Activated naive CD4-positive, alpha-beta T cell treated with anti-CD3 and anti-CD28 coated beads for 36 hours (primary cell): Measurements from ENCODE around the gene LRRC23. TPM values are rescaled to one million over a fixed set of nuclear protein-coding genes. Genes with fewer than 3 reads are reported as not detected.
A peak's percentile ranks its signal among the peaks of the same experiment; 100 is the strongest.

Experiments used
- CTCF ChIA-PET: fragments of 350-600 bp; sonication (Branson Sonifier 250); formaldehyde crosslinking; loops from one replicate; lab custom pipeline; 2021; ENCODE audit warnings: antibody characterized with exemption; lab: Charles Lee
- DNase-seq: peaks from one replicate; pipeline ENCODE4 v3.0.0-alpha.2; 2020
- H3K27ac Mint-ChIP-seq: one replicate; pipeline ENCODE4 v1.8.0; 2021; ENCODE audit warnings: mild to moderate bottlenecking, mixed read lengths
- H3K27me3 Mint-ChIP-seq: one replicate; pipeline ENCODE4 v1.8.0; 2021; ENCODE audit warnings: low read depth, mixed read lengths
- H3K36me3 Mint-ChIP-seq: one replicate; pipeline ENCODE4 v1.8.0; 2021; ENCODE audit warnings: low read depth, mixed read lengths
- H3K4me1 Mint-ChIP-seq: one replicate; pipeline ENCODE4 v1.8.0; 2021; ENCODE audit warnings: low read depth, mixed read lengths
- H3K4me3 Mint-ChIP-seq: one replicate; pipeline ENCODE4 v1.8.0; 2021; ENCODE audit warnings: mild to moderate bottlenecking, moderate library complexity, mixed read lengths
- H3K9me3 Mint-ChIP-seq: one replicate; pipeline ENCODE4 v1.8.0; 2021; ENCODE audit warnings: mixed read lengths
- intact Hi-C: fragments of 100-400 bp; cut with micrococcal nuclease; formaldehyde crosslinking; loops from one replicate; pipeline ENCODE4 v1.15.1; 2023
- total RNA-seq, 2 experiments: library from RNA; stranded (reverse); gene quantifications; one replicate each; pipeline ENCODE4 v1.2.3, GENCODE V29; 2021

LRRC23 gene
- total RNA-seq, 2 experiments from 2014 or later = 6.3 to 6.4 TPM

DNA sequence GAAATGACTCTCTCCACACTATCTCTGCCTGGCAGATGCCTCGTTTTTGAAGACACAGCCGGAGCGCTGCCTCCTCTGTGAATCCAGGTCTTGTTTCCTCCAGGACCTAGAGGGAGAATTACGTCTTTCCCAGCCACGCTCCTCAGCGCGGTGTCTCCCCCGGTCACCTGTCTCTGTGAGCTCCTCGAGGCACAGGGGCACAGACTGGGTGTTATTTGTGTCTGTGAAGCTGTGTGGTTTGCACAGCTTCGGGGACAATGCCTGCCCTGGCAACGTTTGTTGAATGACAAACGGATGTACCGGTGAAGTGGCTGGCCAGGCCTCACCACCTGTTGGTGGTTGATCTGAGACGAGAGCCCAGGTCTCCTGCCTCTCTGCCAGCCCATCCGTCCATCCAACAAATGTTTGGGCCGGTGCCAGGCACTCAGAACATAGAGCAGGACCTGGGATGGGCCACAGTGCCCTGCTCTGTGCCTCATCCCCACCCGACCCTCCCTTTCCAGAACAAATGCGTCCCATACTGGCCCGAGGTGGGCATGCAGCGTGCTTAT, 52.6 kb downstream of the LRRC23 start:
- intact Hi-C loops = loop anchor here (5.0 to 10.0 kb wide), 3 partner anchors 185 to 1128 kb away; partner anchors contain the start of genes CD27, LAG3 and NECAP1
- DNase-seq = no peak
- Mint-ChIP-seq H3K27me3 (no peaks in the 10 kb centered on the region), H3K36me3 (peaks cover 90% of the 10 kb centered on the region), H3K9me3 (no peaks in the 10 kb centered on the region), H3K4me1 (peaks cover 83% of the 10 kb centered on the region), H3K4me3 (peak overlapping the region; percentile 81), H3K27ac (peak overlapping the region; percentile 93)
- CTCF ChIA-PET = interaction anchor here (1.1 to 12.0 kb wide), 4 partner anchors 9 to 20 kb away, joined by 4 to 397 read pairs (median 6); partner anchors contain the start of genes C12orf57, PTPN6 and RNU7-1

DNA sequence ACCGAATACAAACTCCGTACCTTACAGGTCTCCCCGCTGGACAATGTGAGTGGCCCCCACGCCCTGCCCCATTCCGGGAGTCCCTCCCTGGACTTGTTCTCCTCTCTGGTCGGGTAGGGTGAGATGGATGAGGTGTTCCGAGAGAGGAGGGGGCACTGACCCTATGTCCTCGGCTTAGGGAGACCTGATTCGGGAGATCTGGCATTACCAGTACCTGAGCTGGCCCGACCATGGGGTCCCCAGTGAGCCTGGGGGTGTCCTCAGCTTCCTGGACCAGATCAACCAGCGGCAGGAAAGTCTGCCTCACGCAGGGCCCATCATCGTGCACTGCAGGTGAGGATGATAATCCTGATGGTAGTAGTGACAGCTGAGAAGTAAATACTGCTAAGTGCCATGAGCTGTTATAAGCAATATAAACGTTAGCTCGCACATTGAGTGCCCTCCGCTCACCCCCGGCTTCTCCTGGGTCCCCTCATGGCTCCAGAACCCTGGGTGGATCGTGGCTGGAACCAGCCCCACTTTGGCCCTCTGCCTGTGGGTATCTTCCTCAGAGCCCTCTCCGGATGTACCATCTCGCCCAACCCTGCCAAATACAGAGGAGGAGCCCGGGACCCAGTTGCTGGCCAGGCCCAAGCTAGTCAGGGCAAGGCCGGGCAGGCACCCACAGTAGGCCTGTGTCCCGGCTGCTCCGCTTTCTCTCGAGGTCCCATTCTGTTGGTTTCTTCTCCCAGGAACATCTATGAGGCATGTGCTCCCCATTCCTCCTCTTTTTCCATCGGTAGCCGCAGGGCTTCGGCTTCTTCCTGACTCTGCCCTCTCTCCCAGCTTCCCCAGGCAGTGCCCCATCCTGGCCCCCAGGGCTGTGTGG, 53.4 kb downstream of the LRRC23 start:
- intact Hi-C loops = loop anchor here (5.0 to 10.0 kb wide), 3 partner anchors 186 to 1127 kb away; partner anchors contain the start of genes CD27, LAG3 and NECAP1
- CTCF ChIA-PET = interaction anchor here (1.0 to 12.0 kb wide), 7 partner anchors 8 to 86 kb away, joined by 3 to 397 read pairs (median 5); partner anchors contain the start of genes C12orf57, LPCAT3, PTPN6 and RNU7-1
- no peaks in the 10 kb centered on the region for H3K27me3 Mint-ChIP-seq

GRCh38 chr12:6958609-6959057, 54.0 kb downstream of the LRRC23 start:
- DNase-seq = no peak
- CTCF ChIA-PET = interaction anchor here (1.0 to 12.0 kb wide), 7 partner anchors 8 to 86 kb away, joined by 3 to 397 read pairs (median 5); partner anchors contain the start of genes C12orf57, LPCAT3, PTPN6 and RNU7-1
- Mint-ChIP-seq H3K4me3 (peak overlapping the region; percentile 81), H3K27me3 (no peaks in the 10 kb centered on the region), H3K36me3 (peaks cover 76% of the 10 kb centered on the region), H3K9me3 (no peaks in the 10 kb centered on the region), H3K4me1 (peaks cover 90% of the 10 kb centered on the region), H3K27ac (peak overlapping the region; percentile 93)
- intact Hi-C loops = loop anchor here (5.0 to 10.0 kb wide), 3 partner anchors 186 to 1126 kb away; partner anchors contain the start of genes CD27, LAG3 and NECAP1

More for the DNA sequence above, 53.4 kb downstream of the LRRC23 start:
- Mint-ChIP-seq H3K36me3 (peaks cover 83% of the 10 kb centered on the region), H3K9me3 (no peaks in the 10 kb centered on the region), H3K4me1 (peaks cover 89% of the 10 kb centered on the region), H3K27ac (peak overlapping the region; percentile 93), H3K4me3 (peak overlapping the region; percentile 81)
- no peak for DNase-seq

GRCh38 chr12:6959058-6959804, 54.6 kb downstream of the LRRC23 start:
- CTCF ChIA-PET = interaction anchor here (1.0 to 12.0 kb wide), 8 partner anchors 7 to 154 kb away, joined by 3 to 397 read pairs (median 4); partner anchors contain the start of genes C12orf57, LPCAT3, PTPN6 and RNU7-1
- Mint-ChIP-seq H3K36me3 (peaks cover 71% of the 10 kb centered on the region), H3K27me3 (no peaks in the 10 kb centered on the region), H3K9me3 (no peaks in the 10 kb centered on the region), H3K4me1 (peaks cover 89% of the 10 kb centered on the region), H3K4me3 (peak overlapping the region; percentile 81), H3K27ac (peak overlapping the region; percentile 93)
- DNase-seq = peak; percentile 89
- intact Hi-C loops = loop anchor here (5.0 to 10.0 kb wide), 3 partner anchors 187 to 1126 kb away; partner anchors contain the start of genes CD27, LAG3 and NECAP1

GRCh38 chr12:6959805-6960592, 55.4 kb downstream of the LRRC23 start:
- Mint-ChIP-seq H3K27ac (peak overlapping the region; percentile 93), H3K36me3 (peaks cover 63% of the 10 kb centered on the region), H3K27me3 (no peaks in the 10 kb centered on the region), H3K4me3 (peak overlapping the region; percentile 81), H3K4me1 (peaks cover 88% of the 10 kb centered on the region), H3K9me3 (no peaks in the 10 kb centered on the region)
- CTCF ChIA-PET = interaction anchor here (1.0 to 12.0 kb wide), 5 partner anchors 9 to 153 kb away, joined by 3 to 397 read pairs (median 4); partner anchors contain the start of genes C12orf57, PTPN6 and RNU7-1
- intact Hi-C loops = loop anchor here (2.0 to 10.0 kb wide), 5 partner anchors 87 to 1125 kb away; partner anchors contain the start of genes CD27, LAG3, NECAP1 and SPSB2
- DNase-seq = no peak

GRCh38 chr12:6960593-6961277, 56.1 kb downstream of the LRRC23 start:
- peaks cover 88% of the 10 kb centered on the region for H3K4me1 Mint-ChIP-seq
- H3K9me3 Mint-ChIP-seq = no peaks in the 10 kb centered on the region
- H3K4me3 Mint-ChIP-seq = peak overlapping the region; percentile 81
- CTCF ChIA-PET = interaction anchor here (0.9 to 12.0 kb wide), 8 partner anchors 9 to 228 kb away, joined by 3 to 397 read pairs (median 3); partner anchors contain the start of genes C12orf57, PTPN6 and RNU7-1
- H3K27ac Mint-ChIP-seq = peak overlapping the region; percentile 93
- peak; percentile 62 for DNase-seq
- peaks cover 62% of the 10 kb centered on the region for H3K36me3 Mint-ChIP-seq
- no peaks in the 10 kb centered on the region for H3K27me3 Mint-ChIP-seq
- intact Hi-C loops = loop anchor here (1.0 to 5.0 kb wide), 6 partner anchors 7 to 273 kb away; partner anchors contain the start of genes C12orf57, SPSB2 and ZNF384

DNA sequence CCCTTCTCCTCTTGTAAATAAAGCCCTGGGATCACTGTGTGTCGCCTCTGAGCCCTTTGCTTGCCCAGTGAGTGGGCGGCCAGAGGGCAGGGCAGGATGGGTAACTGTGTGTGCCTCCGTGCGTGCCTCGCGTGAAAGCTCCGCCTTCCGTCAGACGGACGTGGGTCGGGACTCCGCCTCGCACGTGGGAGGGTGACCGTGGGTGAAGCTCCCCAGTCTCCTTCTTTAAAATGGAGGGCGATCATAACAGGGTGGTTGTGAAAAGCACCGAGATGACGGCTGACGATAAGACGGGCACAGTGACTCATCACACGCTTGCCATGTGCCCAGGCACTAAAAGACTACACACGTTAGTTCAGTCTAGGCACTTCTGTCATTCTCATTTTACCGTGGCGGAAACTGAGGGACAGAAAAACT, 56.7 kb downstream of the LRRC23 start:
- Mint-ChIP-seq H3K27me3 (no peaks in the 10 kb centered on the region), H3K27ac (peak overlapping the region; percentile 93), H3K4me1 (peaks cover 87% of the 10 kb centered on the region), H3K9me3 (no peaks in the 10 kb centered on the region), H3K36me3 (peaks cover 60% of the 10 kb centered on the region), H3K4me3 (peak overlapping the region; percentile 81)
- peak; percentile 94 for DNase-seq
- intact Hi-C loops = loop anchor here (1.0 to 5.0 kb wide), 6 partner anchors 8 to 274 kb away; partner anchors contain the start of genes C12orf57, SPSB2 and ZNF384
- CTCF ChIA-PET = interaction anchor here (0.6 to 12.0 kb wide), 10 partner anchors 8 to 229 kb away, joined by 3 to 397 read pairs (median 3); partner anchors contain the start of genes C12orf57, PTPN6 and RNU7-1

DNA sequence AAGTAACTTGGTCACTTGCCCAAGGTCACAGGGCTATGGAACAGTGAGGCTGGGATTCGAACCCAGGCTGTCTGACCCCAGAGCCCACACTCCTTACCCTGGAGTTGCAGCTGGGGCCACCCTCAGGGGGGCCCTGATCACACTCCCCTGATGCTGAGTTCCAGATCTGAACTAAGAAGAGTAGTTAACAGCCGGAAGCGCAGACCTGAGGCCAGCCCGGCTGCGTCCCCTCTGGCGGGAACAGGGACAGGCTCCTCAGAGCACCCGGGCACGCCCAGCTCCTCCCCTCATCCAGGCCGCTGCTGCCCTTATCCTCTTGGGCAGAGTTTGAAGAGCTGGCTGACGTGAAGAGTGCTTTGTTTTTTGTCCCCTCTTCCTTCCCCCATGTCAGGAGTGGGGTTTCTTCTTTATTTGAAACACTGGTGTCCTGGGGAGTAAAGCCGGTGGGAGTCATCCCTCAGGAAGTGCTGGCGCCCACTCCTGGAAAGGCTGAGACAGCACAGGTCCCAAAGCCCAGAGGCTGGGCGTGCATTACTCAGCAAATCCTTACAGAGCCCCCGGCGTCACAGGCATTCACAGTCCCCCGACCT, 57.2 kb downstream of the LRRC23 start:
- CTCF ChIA-PET = interaction anchor here (0.6 to 12.0 kb wide), 9 partner anchors 14 to 229 kb away, joined by 3 to 397 read pairs (median 3); partner anchors contain the start of genes C12orf57, C1RL, PTPN6 and RNU7-1
- H3K4me3 Mint-ChIP-seq = peak overlapping the region; percentile 81
- peak; percentile 69 for DNase-seq
- peaks cover 58% of the 10 kb centered on the region for H3K36me3 Mint-ChIP-seq
- intact Hi-C loops = loop anchor here (1.0 to 5.0 kb wide), 6 partner anchors 8 to 274 kb away; partner anchors contain the start of genes C12orf57, SPSB2 and ZNF384
- H3K9me3 Mint-ChIP-seq = no peaks in the 10 kb centered on the region
- H3K4me1 Mint-ChIP-seq = peaks cover 87% of the 10 kb centered on the region
- no peaks in the 10 kb centered on the region for H3K27me3 Mint-ChIP-seq
- peak overlapping the region; percentile 93 for H3K27ac Mint-ChIP-seq

DNA sequence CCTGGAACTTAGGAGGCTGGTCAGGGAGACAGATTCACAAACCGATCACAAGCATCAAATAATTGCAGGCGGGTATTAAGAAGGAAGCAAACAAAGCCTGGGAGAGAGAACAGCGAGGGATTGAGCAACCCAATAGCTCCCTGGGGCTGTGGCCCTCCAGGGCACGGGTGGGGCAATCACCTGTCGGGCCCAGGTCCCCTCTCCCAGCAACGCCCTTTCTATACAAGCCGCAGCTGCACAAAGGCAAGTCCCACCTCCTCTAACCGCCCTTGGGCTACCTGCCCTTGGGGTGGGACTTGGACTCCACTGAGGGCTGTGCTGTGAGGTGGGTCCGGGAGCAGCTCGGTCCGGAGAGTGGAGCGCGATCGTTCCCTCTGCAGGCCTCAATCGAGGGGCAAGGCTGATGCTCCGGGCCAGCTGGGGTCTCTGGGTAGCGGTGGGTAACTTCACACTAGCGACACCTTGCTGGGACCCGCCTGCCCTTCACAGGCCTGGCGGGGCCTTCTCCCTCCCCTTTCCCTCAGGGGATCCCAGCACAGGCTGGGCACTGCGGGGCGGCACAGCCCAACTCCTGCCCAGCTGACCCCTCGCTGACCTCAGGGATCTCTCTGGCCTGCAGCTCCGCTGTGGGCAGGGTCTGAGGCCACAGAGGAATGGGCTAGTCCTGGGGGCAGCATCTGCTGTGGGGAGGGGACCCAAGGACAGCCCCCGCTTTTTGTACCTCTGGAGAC, 57.8 kb downstream of the LRRC23 start:
- H3K4me1 Mint-ChIP-seq = peaks cover 85% of the 10 kb centered on the region
- no peak for DNase-seq
- intact Hi-C loops = loop anchor here (5.0 kb wide), 1 partner anchor 275 kb away; the partner anchor contains the start of gene ZNF384
- H3K36me3 Mint-ChIP-seq = peaks cover 56% of the 10 kb centered on the region
- CTCF ChIA-PET = interaction anchor here (1.2 to 12.0 kb wide), 4 partner anchors 15 to 151 kb away, joined by 3 to 397 read pairs (median 4); partner anchors contain the start of genes C12orf57, C1RL, PTPN6 and RNU7-1
- H3K4me3 Mint-ChIP-seq = peak overlapping the region; percentile 81
- H3K27me3 Mint-ChIP-seq = no peaks in the 10 kb centered on the region
- no peaks in the 10 kb centered on the region for H3K9me3 Mint-ChIP-seq
- H3K27ac Mint-ChIP-seq = peak overlapping the region; percentile 93
